Psoas muscle (tissue), 8 donors: Measurements from ENCODE around the gene HACD1. TPM values are rescaled to one million over a fixed set of nuclear protein-coding genes. Genes with fewer than 3 reads are reported as not detected.

Experiments used
- ATAC-seq, 4 donors: fragments of 200-7000 bp; cut with Tn5 transposase; one replicate each; pipeline ENCODE4 v1.9.1; 2020; ENCODE audit warnings: moderate library complexity in 3 of 4, mild to moderate bottlenecking in 2 of 4
- DNase-seq, 2 donors: peaks; one replicate each; pipeline ENCODE4 v3.0.0-alpha.2; 2020
- H3K27ac ChIP-seq: fragments of 200-600 bp; one replicate; pipeline ENCODE4 v1.8.0; 2022
- H3K27me3 ChIP-seq, 3 donors: fragments of 200-600 bp in 1 of 3; one replicate each; pipeline versions ENCODE4 v1.6.1 to v1.8.0; 2013 to 2022; ENCODE audit warnings: low read length in 2 of 3, mild to moderate bottlenecking in 2 of 3, moderate library complexity in 1 of 3; ENCODE audit not compliant: insufficient read depth in 3 of 3
- H3K36me3 ChIP-seq, 2 donors: fragments of 200-600 bp in 1 of 2; one replicate each; pipeline versions ENCODE4 v1.6.1 to v1.8.0; 2013 to 2022; ENCODE audit warnings: low read depth in 1 of 2, mild to moderate bottlenecking in 1 of 2, moderate library complexity in 1 of 2; ENCODE audit not compliant: insufficient read depth in 1 of 2
- H3K4me1 ChIP-seq: fragments of 200-600 bp; one replicate; pipeline ENCODE4 v1.8.0; 2022
- H3K4me3 ChIP-seq: fragments of 200-600 bp; one replicate; pipeline ENCODE4 v1.8.0; 2022; ENCODE audit warnings: mild to moderate bottlenecking
- H3K9me3 ChIP-seq: fragments of 200-600 bp; one replicate; pipeline ENCODE4 v1.8.0; 2022
- CTCF ChIP-seq: fragments of 200-600 bp; IDR thresholded peaks from one replicate; pipeline ENCODE4 v1.8.0; 2022; ENCODE audit warnings: antibody characterized with exemption
- WGBS, 3 donors: extraction: QIAGEN DNeasy Blood & Tissue Kit; methylation state at CpG; one replicate each; pipeline versions ENCODE4 v1.1.6 to v1.1.7; 2013; 5-methylcytosine and 5-hydroxymethylcytosine counted together
- intact Hi-C, 2 donors: fragments of 100-400 bp; cut with DNase I; formaldehyde crosslinking; loops; one replicate each; pipeline versions ENCODE4 v1.11.0 to v1.14.2; 2022
- polyA plus RNA-seq, 3 donors: library from polyadenylated mRNA; stranded (reverse); fragments of 200-250 nt; gene quantifications; one replicate each; pipeline ENCODE4 v1.2.3, GENCODE V29; 2013
- total RNA-seq, 4 donors: library from RNA; stranded (reverse); fragmentation: NEBNext Ultra II Directional in 2 of 4; extraction: Animal tissue kit (Norgen Biotek cat#: 25700) in 2 of 4; gene quantifications; one replicate each; pipeline versions ENCODE4 v1.2.1 to v1.2.4, GENCODE V29; 2021 to 2023
- donor health status: healthy with polysubstance abuse.
- donor health status: DM: no; HTN: no; CAD: no; lungs with moderate emphysema.
- donor health status: Bipolar disorder and iron deficiency.
- donor health status: healthy.
- donor health status: DM: yes; HTN: yes; CAD: no.
- donor health status: DM: no; HTN: no; CAD: no.
- donor health status: DM: no; HTN: no; CAD: no.
- donor health status: DM: yes; HTN: yes; CAD: no.

Gene HACD1
- total and polyA plus RNA-seq, 7 donors, result 23.4 to 61.8 (median 35.7) TPM

DNA sequence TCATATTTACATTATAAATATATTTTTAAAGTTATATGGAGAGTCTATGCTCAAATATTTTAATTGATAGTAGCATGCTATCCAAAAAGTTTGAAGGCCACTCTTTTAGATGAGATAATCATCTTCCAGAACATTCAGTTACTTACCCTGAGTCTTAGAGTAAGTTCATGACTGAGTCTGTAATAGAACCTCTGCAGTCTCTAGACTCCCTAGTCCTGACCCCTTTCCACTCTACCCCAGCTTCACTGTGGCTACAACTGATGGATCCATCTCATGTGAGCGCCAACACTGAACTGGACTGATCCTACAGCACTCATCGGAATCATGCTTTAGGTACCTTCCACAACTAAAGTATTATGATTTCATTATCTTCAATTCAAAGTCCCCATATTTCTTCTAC, 10.1 kb downstream of the HACD1 start:
- ATAC-seq, result peak in 3 of 4 donors; percentile 38 to 43 (median 42)
- 58 to 66% (median 61%) methylated on average over 2 of the region's 2 CpGs for WGBS, 3 donors

DNA sequence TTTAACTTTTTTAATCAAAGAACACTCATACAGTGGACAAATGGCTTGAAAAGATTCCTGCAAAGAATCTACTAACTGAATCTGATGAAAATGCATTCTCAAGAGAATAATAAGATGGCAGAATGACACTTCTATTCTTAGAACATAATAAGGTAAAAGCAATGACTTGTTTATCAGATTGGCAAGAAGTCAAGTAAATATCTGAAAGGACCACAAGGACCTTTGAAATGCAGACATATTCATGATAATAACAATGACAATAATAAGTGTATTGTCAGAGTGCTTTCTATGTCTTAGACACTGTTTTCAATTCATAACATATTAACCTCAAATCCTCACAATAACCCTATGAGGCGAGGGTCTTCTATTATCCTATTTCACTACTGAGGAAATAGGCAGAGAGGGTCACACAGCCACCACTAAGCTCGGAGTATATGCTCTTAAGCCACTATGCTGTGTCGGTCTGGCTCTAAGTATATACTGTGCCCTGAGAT, 10.6 kb downstream of the HACD1 start:
- H3K9me3 ChIP-seq, result no peaks in the 10 kb centered on the region
- H3K36me3 ChIP-seq, result peaks cover 0 to 19% of the 10 kb centered on the region in 2 donors
- WGBS, 3 donors, result 72 to 77% (median 73%) methylated on average over 3 of the region's 3 CpGs
- DNase-seq (no peak), ATAC-seq (no peak)
- peaks cover 3% of the 10 kb centered on the region for H3K4me1 ChIP-seq
- no peaks in the 10 kb centered on the region for H3K27me3 ChIP-seq
- H3K27ac ChIP-seq, result no peak overlapping the region
- no peak for TF ChIP-seq CTCF
- intact Hi-C loops, result loop anchor here (1.0 to 10.0 kb wide), 5 partner anchors 136 to 608 kb away; no protein-coding TSS in a partner anchor
- H3K4me3 ChIP-seq, result no peak overlapping the region

More for the DNA sequence above, 10.1 kb downstream of the HACD1 start:
- Histone ChIP-seq H3K4me1 (peaks cover 3% of the 10 kb centered on the region), H3K9me3 (no peaks in the 10 kb centered on the region), H3K4me3 (no peak overlapping the region), H3K27me3 (no peaks in the 10 kb centered on the region), H3K36me3 (peaks cover 0 to 19% of the 10 kb centered on the region in 2 donors), H3K27ac (no peak overlapping the region)
- no peak for TF ChIP-seq CTCF
- no peak for DNase-seq
- intact Hi-C loops, result loop anchor here (1.0 to 10.0 kb wide), 5 partner anchors 135 to 608 kb away; no protein-coding TSS in a partner anchor

DNA sequence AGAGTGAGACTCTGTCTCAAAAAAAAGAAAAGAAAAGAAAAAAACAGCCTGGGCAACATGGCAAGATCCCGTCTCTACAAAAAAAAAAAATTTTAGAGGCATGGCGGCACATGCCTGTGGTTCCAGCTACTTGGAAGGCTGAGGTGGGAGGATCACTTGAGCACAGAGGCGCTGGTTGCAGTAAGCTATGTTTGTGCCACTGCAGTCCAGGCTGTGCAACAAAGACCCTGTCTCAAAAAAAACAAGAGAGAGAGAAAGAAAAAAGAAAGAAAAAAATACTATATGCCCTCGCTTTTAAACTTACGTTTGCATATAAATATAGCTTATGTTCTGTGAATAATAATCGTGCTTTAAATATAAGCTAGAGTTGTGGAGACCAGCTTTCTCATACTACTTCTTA, 11.2 kb downstream of the HACD1 start:
- ATAC-seq, result no peak
- Histone ChIP-seq H3K36me3 (peaks cover 0 to 19% of the 10 kb centered on the region in 2 donors), H3K4me3 (no peak overlapping the region), H3K27ac (no peak overlapping the region), H3K4me1 (peaks cover 3% of the 10 kb centered on the region), H3K27me3 (no peaks in the 10 kb centered on the region), H3K9me3 (no peaks in the 10 kb centered on the region)
- no peak for TF ChIP-seq CTCF
- intact Hi-C loops, result loop anchor here (2.0 to 10.0 kb wide), 4 partner anchors 136 to 609 kb away; no protein-coding TSS in a partner anchor
- DNase-seq, result no peak
- WGBS, 3 donors, result 83 to 91% (median 86%) methylated on average over 6 of the region's 6 CpGs

DNA sequence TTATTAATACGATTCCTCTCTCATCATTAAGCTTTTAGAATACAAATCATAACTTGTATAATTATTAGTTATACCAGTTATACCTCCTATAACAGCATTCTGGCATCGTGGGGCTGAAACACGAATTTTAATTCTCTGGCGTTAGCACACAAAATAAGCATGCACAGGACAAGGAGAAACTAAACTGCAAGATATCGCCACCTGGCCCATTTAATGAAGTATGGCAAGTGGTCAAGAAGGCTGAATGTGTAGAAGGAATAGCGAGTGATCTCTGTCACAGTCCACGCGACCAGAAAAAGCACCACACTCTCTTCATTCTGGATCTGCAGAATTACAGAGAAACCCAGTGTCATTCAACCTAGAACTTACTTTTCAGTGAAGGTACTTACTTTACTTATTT, 18.1 kb downstream of the HACD1 start:
- TF ChIP-seq CTCF, result no peak
- WGBS, 3 donors, result 55 to 57% (median 56%) methylated on average over 8 of the region's 8 CpGs
- no peak overlapping the region for H3K4me3 ChIP-seq
- no peaks in the 10 kb centered on the region for H3K9me3 ChIP-seq
- no peaks in the 10 kb centered on the region for H3K27me3 ChIP-seq
- no peaks in the 10 kb centered on the region for H3K4me1 ChIP-seq
- H3K27ac ChIP-seq, result no peak overlapping the region
- peaks cover 0 to 72% of the 10 kb centered on the region in 2 donors for H3K36me3 ChIP-seq
- intact Hi-C loops, result no loop called here
- DNase-seq, result no peak
- ATAC-seq, result no peak

DNA sequence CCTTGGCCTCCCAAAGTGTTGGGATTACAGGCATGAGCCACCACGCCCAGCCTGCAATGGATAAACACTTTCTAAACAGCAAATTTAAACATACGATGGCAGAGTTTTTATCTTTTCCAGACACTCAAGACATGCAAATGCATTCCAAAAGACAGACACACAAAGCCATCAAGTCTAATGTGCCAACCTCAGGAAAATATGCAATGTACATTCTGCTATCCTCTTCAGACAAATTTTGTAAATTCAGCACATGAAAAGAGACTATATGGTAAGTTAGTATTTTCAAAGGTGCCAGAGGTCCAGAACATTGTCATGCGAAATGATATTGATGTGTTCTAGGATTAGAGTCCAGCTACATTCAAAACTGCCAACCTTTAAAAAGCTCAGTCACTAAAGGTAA, 19.8 kb downstream of the HACD1 start:
- no peak overlapping the region for H3K27ac ChIP-seq
- no peaks in the 10 kb centered on the region for H3K4me1 ChIP-seq
- DNase-seq (no peak), ATAC-seq (no peak)
- intact Hi-C loops, result no loop called here
- no peak overlapping the region for H3K4me3 ChIP-seq
- H3K36me3 ChIP-seq, result peaks cover 0 to 73% of the 10 kb centered on the region in 2 donors
- WGBS, 3 donors, result 86 to 90% (median 86%) methylated on average over 3 of the region's 3 CpGs
- H3K9me3 ChIP-seq, result no peaks in the 10 kb centered on the region
- TF ChIP-seq CTCF, result no peak
- no peaks in the 10 kb centered on the region for H3K27me3 ChIP-seq
